Measurements from ENCODE around the gene PRPS2. TPM values are rescaled to one million over a fixed set of nuclear protein-coding genes. Genes with fewer than 3 reads are reported as not detected.

The PRPS2 gene
- total RNA-seq, 1 experiment from 2014 or later, result 79.5 TPM

GRCh38 chrX:12843668-12844279, 52.6 kb downstream of the PRPS2 start:
- Histone ChIP-seq H3K4me3 (replicated peaks in 1 of 2; ENCODE audit: low read depth in 1 of 2, low read length in 2 of 2) (no peak overlapping the region), H3K36me3 (ENCODE audit: control insufficient read depth in 1 of 2, insufficient read depth in 2 of 2, low read length in 2 of 2) (no peaks in the 10 kb centered on the region), H3K4me1 (ENCODE audit: control insufficient read depth in 1 of 2, insufficient read depth in 2 of 2, low read length in 2 of 2) (no peaks in the 10 kb centered on the region), H3K79me2 (ENCODE audit: insufficient read depth, low read length) (no peaks in the 10 kb centered on the region), H4K20me1 (ENCODE audit: insufficient read depth) (no peaks in the 10 kb centered on the region), H3K9me2 (ENCODE audit: insufficient read depth) (no peaks in the 10 kb centered on the region), H3K9me3 (ENCODE audit: control insufficient read depth in 1 of 2, insufficient read depth in 1 of 2, low read depth in 1 of 2, low read length in 2 of 2) (no peaks in the 10 kb centered on the region), H2AFZ (ENCODE audit: low read depth, low read length, poor library complexity, severe bottlenecking) (no peak overlapping the region), H3K27ac (ENCODE audit: low read depth, low read length) (no peak overlapping the region), H3K4me2 (ENCODE audit: low read length) (no peak overlapping the region), H3K27me3 (ENCODE audit: insufficient read depth, low read length) (no peaks in the 10 kb centered on the region), H3K9ac (ENCODE audit: low read length) (no peak overlapping the region)
- CTCF ChIA-PET, result no interaction called here
- intact Hi-C loops (cut with micrococcal nuclease), result no loop called here
- no TSS peak for BruUV-seq (replicated peaks)
- ATAC-seq (no peak), DNase-seq (ENCODE audit: low read depth, low spot score) (no peak)
- POLR2A ChIA-PET, result no interaction called here
- TF ChIP-seq JUND (IDR thresholded peaks at IDR 0.05) (no peak), RAD21 (IDR thresholded peaks at IDR 0.05; ENCODE audit: low read depth) (no peak), CTCF (IDR thresholded peaks at IDR 0.05 in 2 of 3, conservative IDR thresholded peaks at IDR 0.05 in 1 of 3; ENCODE audit: borderline replicate concordance in 1 of 3, insufficient read depth in 1 of 3, low read depth in 2 of 3, low read length in 2 of 3) (no peak), SRF (IDR thresholded peaks at IDR 0.05; ENCODE audit: low read depth) (no peak), ZFX (IDR thresholded peaks at IDR 0.05) (no peak), ZNF274 (IDR thresholded peaks at IDR 0.05; ENCODE audit: low read depth, low read length) (no peak), EGR1 (IDR thresholded peaks at IDR 0.05; ENCODE audit: low read depth) (no peak), TCF7L2 (IDR thresholded peaks at IDR 0.05; ENCODE audit: borderline replicate concordance, extremely low read depth, insufficient read depth, insufficient read length) (no peak), FOSL1 (IDR thresholded peaks at IDR 0.05; ENCODE audit: low read depth) (no peak), POLR2AphosphoS5 (IDR thresholded peaks at IDR 0.05; ENCODE audit: low read depth, low read length) (no peak), REST (IDR thresholded peaks at IDR 0.05; ENCODE audit: low read depth) (no peak), EZH2phosphoT487 (IDR thresholded peaks at IDR 0.05; ENCODE audit: borderline replicate concordance) (no peak), CBX3 (IDR thresholded peaks at IDR 0.05; ENCODE audit: low read depth) (no peak), YY1 (IDR thresholded peaks at IDR 0.05; ENCODE audit: extremely low read depth, insufficient replicate concordance, low read depth, low read length) (no peak), EZH2 (IDR thresholded peaks at IDR 0.05) (no peak), SIN3A (IDR thresholded peaks at IDR 0.05; ENCODE audit: low read depth) (no peak), ELF1 (IDR thresholded peaks at IDR 0.05; ENCODE audit: borderline replicate concordance, low read depth) (no peak)
- TF ChIP-seq, protein P1, sequence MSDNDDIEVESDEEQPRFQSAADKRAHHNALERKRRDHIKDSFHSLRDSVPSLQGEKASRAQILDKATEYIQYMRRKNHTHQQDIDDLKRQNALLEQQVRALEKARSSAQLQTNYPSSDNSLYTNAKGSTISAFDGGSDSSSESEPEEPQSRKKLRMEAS (IDR thresholded peaks at IDR 0.05), result no peak
- TF ChIP-seq, protein P2, sequence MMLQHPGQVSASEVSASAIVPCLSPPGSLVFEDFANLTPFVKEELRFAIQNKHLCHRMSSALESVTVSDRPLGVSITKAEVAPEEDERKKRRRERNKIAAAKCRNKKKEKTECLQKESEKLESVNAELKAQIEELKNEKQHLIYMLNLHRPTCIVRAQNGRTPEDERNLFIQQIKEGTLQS (IDR thresholded peaks at IDR 0.05), result no peak
- TF ChIP-seq, protein P3, sequence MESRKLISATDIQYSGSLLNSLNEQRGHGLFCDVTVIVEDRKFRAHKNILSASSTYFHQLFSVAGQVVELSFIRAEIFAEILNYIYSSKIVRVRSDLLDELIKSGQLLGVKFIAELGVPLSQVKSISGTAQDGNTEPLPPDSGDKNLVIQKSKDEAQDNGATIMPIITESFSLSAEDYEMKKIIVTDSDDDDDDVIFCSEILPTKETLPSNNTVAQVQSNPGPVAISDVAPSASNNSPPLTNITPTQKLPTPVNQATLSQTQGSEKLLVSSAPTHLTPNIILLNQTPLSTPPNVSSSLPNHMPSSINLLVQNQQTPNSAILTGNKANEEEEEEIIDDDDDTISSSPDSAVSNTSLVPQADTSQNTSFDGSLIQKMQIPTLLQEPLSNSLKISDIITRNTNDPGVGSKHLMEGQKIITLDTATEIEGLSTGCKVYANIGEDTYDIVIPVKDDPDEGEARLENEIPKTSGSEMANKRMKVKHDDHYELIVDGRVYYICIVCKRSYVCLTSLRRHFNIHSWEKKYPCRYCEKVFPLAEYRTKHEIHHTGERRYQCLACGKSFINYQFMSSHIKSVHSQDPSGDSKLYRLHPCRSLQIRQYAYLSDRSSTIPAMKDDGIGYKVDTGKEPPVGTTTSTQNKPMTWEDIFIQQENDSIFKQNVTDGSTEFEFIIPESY (IDR thresholded peaks at IDR 0.05; ENCODE audit: extremely low read depth, insufficient replicate concordance, low read length), result no peak
- RAD21 ChIA-PET (ENCODE audit: low non-redundant PET in 1 of 2, low total read pairs in 2 of 2, uncharacterized antibody in 2 of 2, unreplicated experiment in 2 of 2), result no interaction called here
